SK-N-SH treated with all-trans-retinoic acid at 6 μM for 48 hours (cell line): Measurements from ENCODE around the gene ASB18.

Experiments
- ATAC-seq: fragments of 200-7000 bp; cut with Tn5 transposase; 3 replicates; pipeline ENCODE4 v1.9.1; 2020; ENCODE audit warnings: mild to moderate bottlenecking, moderate library complexity
- ARNTL ChIP-seq: fragments of 450-650 bp; formaldehyde crosslinking; IDR thresholded peaks from 2 replicates; pipeline ENCODE4 v1.5.0; 2020; ENCODE audit warnings: low read depth, mild to moderate bottlenecking, moderate library complexity, borderline replicate concordance
- BACH2 ChIP-seq: fragments of 250-450 bp; sonication (Bioruptor Pico); IDR thresholded peaks from 2 replicates; pipeline ENCODE4 v1.9.0; 2021; ENCODE audit warnings: mild to moderate bottlenecking, borderline replicate concordance
- CSDC2 ChIP-seq: fragments of 250-450 bp; sonication (Bioruptor Pico); IDR thresholded peaks from 2 replicates; pipeline ENCODE4 v1.5.0; 2020; ENCODE audit warnings: mild to moderate bottlenecking, moderate library complexity
- ESRRG ChIP-seq: fragments of 250-450 bp; sonication (Bioruptor Pico); IDR thresholded peaks from 2 replicates; pipeline ENCODE4 v1.6.1; 2021; ENCODE audit warnings: mild to moderate bottlenecking
- GLIS3 ChIP-seq: fragments of 250-450 bp; sonication (Bioruptor Pico); IDR thresholded peaks from 2 replicates; pipeline ENCODE4 v1.5.0; 2020; ENCODE audit warnings: mild to moderate bottlenecking, moderate library complexity
- ISL1 ChIP-seq: fragments of 250-450 bp; sonication (Bioruptor Pico); IDR thresholded peaks from 2 replicates; pipeline ENCODE4 v2.1.2; 2022; ENCODE audit warnings: mild to moderate bottlenecking, moderate library complexity
- OSR1 ChIP-seq: fragments of 250-450 bp; sonication (Bioruptor Pico); IDR thresholded peaks from 2 replicates; pipeline ENCODE4 v1.8.0; 2022; ENCODE audit warnings: moderate library complexity, mild to moderate bottlenecking, inconsistent platforms
- PPARA ChIP-seq: fragments of 250-450 bp; sonication (Bioruptor Pico); IDR thresholded peaks from 2 replicates; pipeline ENCODE4 v1.5.0; 2020; ENCODE audit warnings: mild to moderate bottlenecking, borderline replicate concordance
- RARB ChIP-seq: fragments of 250-450 bp; sonication (Bioruptor Pico); IDR thresholded peaks from 2 replicates; pipeline ENCODE4 v1.8.0; 2021; ENCODE audit warnings: mild to moderate bottlenecking, moderate library complexity
- SNAI2 ChIP-seq: fragments of 250-450 bp; sonication (Bioruptor Pico); IDR thresholded peaks from 2 replicates; pipeline ENCODE4 v1.5.0; 2020; ENCODE audit warnings: mild to moderate bottlenecking, moderate library complexity
- TCF4 ChIP-seq: fragments of 250-450 bp; sonication (Bioruptor Pico); IDR thresholded peaks from 2 replicates; pipeline ENCODE4 v1.8.0; 2021; ENCODE audit warnings: mild to moderate bottlenecking, moderate library complexity, borderline replicate concordance
- TOX ChIP-seq: fragments of 250-450 bp; sonication (Bioruptor Pico); IDR thresholded peaks from 2 replicates; pipeline ENCODE4 v1.8.0; 2021; ENCODE audit warnings: mild to moderate bottlenecking, moderate library complexity, borderline replicate concordance
- ZC3H10 ChIP-seq: fragments of 250-450 bp; sonication (Bioruptor Pico); IDR thresholded peaks from 2 replicates; pipeline ENCODE4 v1.5.1; 2021; ENCODE audit warnings: mild to moderate bottlenecking, moderate library complexity
- ZFP30 ChIP-seq: fragments of 450-650 bp; formaldehyde crosslinking; IDR thresholded peaks from 2 replicates; pipeline ENCODE4 v1.5.0; 2022; ENCODE audit warnings: mild to moderate bottlenecking, moderate library complexity
- ZNF565 ChIP-seq: fragments of 450-650 bp; formaldehyde crosslinking; conservative IDR thresholded peaks from 2 replicates; pipeline ENCODE4 v1.5.0; 2020; ENCODE audit warnings: low read depth, mild to moderate bottlenecking, moderate library complexity
- ZNF70 ChIP-seq: fragments of 450-650 bp; formaldehyde crosslinking; IDR thresholded peaks from 2 replicates; pipeline ENCODE4 v1.5.0; 2020; ENCODE audit warnings: mild to moderate bottlenecking, moderate library complexity
- ZNF8 ChIP-seq: fragments of 450-650 bp; formaldehyde crosslinking; IDR thresholded peaks from 2 replicates; pipeline ENCODE4 v1.5.0; 2020; ENCODE audit warnings: mild to moderate bottlenecking, moderate library complexity
- TF ChIP-seq, protein P1 (sequence below): fragments of 250-450 bp; sonication (Bioruptor Pico); IDR thresholded peaks from 2 replicates; pipeline ENCODE4 v1.8.0; 2020; ENCODE audit warnings: mild to moderate bottlenecking, moderate library complexity, borderline replicate concordance
- TF ChIP-seq, protein P2 (sequence below): fragments of 250-450 bp; sonication (Bioruptor Pico); IDR thresholded peaks from 2 replicates; pipeline ENCODE4 v1.8.0; 2021; ENCODE audit warnings: low read depth, mild to moderate bottlenecking, moderate library complexity, borderline replicate concordance
- TF ChIP-seq, protein P3 (sequence below): fragments of 250-450 bp; sonication (Bioruptor Pico); IDR thresholded peaks from 2 replicates; pipeline ENCODE4 v1.5.1; 2021; ENCODE audit warnings: mild to moderate bottlenecking, moderate library complexity
- TF ChIP-seq, protein P4 (sequence below): fragments of 250-450 bp; sonication (Bioruptor Pico); IDR thresholded peaks from 2 replicates; pipeline ENCODE4 v1.5.1; 2020; ENCODE audit warnings: low read depth, mild to moderate bottlenecking, moderate library complexity
- TF ChIP-seq, protein P5 (sequence below): fragments of 250-450 bp; sonication (Bioruptor Pico); IDR thresholded peaks from 2 replicates; pipeline ENCODE4 v1.5.0; 2020; ENCODE audit warnings: mild to moderate bottlenecking, moderate library complexity

Gene ASB18

DNA sequence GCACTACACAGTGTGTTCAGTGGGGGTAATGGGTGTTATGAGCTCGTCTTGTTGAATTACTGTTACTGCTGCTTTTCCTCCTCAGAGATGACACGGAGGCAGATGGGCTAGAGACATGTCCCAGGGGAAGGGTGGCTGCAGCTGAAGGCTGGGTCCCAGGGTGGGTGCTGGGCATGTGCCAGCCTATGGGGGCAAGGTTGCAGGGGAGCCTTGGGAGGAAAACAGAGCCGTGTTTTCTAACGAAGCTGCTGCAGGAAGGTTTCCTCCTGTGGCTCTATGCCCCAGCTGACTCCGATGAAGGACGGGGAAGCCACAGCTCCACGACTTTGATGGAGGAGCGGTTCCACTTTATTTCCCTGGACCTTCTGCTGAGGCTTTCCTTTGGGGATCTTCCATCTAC lies 42.4 kb downstream of the ASB18 start (continued):
- TF ChIP-seq, protein P1, sequence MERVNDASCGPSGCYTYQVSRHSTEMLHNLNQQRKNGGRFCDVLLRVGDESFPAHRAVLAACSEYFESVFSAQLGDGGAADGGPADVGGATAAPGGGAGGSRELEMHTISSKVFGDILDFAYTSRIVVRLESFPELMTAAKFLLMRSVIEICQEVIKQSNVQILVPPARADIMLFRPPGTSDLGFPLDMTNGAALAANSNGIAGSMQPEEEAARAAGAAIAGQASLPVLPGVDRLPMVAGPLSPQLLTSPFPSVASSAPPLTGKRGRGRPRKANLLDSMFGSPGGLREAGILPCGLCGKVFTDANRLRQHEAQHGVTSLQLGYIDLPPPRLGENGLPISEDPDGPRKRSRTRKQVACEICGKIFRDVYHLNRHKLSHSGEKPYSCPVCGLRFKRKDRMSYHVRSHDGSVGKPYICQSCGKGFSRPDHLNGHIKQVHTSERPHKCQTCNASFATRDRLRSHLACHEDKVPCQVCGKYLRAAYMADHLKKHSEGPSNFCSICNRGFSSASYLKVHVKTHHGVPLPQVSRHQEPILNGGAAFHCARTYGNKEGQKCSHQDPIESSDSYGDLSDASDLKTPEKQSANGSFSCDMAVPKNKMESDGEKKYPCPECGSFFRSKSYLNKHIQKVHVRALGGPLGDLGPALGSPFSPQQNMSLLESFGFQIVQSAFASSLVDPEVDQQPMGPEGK (CRISPR knock-in tag), result no peak
- no peak for TF ChIP-seq CSDC2 (CRISPR knock-in tag)
- no peak for TF ChIP-seq ZNF8 (CRISPR knock-in tag)
- no peak for TF ChIP-seq ZC3H10 (CRISPR knock-in tag)
- no peak for TF ChIP-seq ZNF70 (CRISPR knock-in tag)
- no peak for TF ChIP-seq GLIS3 (CRISPR knock-in tag)
- TF ChIP-seq, protein P2, sequence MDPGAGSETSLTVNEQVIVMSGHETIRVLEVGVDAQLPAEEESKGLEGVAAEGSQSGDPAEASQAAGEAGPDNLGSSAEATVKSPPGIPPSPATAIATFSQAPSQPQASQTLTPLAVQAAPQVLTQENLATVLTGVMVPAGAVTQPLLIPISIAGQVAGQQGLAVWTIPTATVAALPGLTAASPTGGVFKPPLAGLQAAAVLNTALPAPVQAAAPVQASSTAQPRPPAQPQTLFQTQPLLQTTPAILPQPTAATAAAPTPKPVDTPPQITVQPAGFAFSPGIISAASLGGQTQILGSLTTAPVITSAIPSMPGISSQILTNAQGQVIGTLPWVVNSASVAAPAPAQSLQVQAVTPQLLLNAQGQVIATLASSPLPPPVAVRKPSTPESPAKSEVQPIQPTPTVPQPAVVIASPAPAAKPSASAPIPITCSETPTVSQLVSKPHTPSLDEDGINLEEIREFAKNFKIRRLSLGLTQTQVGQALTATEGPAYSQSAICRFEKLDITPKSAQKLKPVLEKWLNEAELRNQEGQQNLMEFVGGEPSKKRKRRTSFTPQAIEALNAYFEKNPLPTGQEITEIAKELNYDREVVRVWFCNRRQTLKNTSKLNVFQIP, result no peak
- TF ChIP-seq SNAI2 (CRISPR knock-in tag), result no peak
- TF ChIP-seq ESRRG, result no peak

DNA sequence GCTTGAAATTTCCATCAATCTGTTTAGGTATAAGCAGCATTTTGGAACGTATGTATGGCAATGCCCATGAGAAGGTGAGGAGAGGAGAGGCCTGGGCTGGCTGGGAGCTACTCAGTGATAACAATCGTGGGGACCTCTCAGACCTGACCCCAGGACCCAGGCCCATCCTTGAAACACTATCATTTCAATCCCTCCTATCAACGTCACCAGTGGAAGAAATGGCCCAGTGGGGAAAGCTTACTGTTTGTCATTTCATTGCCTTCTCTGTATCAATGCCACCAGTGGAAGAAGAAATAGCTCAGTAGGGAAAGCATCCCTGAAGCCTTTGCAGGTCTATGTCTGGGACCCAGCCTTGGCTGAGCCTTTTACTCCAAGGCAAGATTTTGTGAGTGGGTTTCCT lies 44.8 kb downstream of the ASB18 start:
- TF ChIP-seq TOX (CRISPR knock-in tag) (no peak), RARB (CRISPR knock-in tag) (no peak), CSDC2 (CRISPR knock-in tag) (no peak), TCF4 (CRISPR knock-in tag) (no peak), OSR1 (CRISPR knock-in tag) (no peak), ZNF565 (CRISPR knock-in tag) (no peak), ZC3H10 (CRISPR knock-in tag) (no peak), GLIS3 (CRISPR knock-in tag) (no peak), ESRRG (no peak)
- TF ChIP-seq, protein P2, result no peak
- TF ChIP-seq, protein P3, sequence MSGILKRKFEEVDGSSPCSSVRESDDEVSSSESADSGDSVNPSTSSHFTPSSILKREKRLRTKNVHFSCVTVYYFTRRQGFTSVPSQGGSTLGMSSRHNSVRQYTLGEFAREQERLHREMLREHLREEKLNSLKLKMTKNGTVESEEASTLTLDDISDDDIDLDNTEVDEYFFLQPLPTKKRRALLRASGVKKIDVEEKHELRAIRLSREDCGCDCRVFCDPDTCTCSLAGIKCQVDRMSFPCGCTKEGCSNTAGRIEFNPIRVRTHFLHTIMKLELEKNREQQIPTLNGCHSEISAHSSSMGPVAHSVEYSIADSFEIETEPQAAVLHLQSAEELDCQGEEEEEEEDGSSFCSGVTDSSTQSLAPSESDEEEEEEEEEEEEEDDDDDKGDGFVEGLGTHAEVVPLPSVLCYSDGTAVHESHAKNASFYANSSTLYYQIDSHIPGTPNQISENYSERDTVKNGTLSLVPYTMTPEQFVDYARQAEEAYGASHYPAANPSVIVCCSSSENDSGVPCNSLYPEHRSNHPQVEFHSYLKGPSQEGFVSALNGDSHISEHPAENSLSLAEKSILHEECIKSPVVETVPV, result no peak
- TF ChIP-seq, protein P4, sequence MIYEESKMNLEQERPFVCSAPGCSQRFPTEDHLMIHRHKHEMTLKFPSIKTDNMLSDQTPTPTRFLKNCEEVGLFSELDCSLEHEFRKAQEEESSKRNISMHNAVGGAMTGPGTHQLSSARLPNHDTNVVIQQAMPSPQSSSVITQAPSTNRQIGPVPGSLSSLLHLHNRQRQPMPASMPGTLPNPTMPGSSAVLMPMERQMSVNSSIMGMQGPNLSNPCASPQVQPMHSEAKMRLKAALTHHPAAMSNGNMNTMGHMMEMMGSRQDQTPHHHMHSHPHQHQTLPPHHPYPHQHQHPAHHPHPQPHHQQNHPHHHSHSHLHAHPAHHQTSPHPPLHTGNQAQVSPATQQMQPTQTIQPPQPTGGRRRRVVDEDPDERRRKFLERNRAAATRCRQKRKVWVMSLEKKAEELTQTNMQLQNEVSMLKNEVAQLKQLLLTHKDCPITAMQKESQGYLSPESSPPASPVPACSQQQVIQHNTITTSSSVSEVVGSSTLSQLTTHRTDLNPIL (CRISPR knock-in tag), result no peak
- no peak for ATAC-seq

DNA sequence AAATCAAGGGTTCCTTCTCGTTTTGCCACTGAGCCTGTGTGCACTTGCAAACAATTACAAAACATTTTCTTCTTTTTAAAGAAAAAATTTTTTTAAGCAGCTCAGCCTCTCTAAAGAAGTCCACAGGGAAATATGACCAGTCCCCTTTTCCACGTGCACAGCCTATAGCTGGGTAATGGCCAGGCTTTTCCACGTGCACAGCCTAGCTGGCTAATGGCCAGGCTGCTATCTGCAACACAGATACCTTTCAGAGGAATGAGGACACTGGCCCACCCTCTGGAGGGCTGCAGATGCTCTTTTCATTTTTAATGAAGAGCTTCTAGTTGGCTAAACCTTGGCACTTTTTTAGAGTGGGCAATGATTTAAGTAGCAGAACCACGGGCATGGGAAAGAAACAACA lies 46.3 kb downstream of the ASB18 start:
- ATAC-seq, result no peak

More for the DNA sequence above, 46.3 kb downstream of the ASB18 start:
- TF ChIP-seq, protein P4 (CRISPR knock-in tag), result no peak
- TF ChIP-seq ZNF8 (CRISPR knock-in tag) (no peak), TOX (CRISPR knock-in tag) (no peak), CSDC2 (CRISPR knock-in tag) (no peak), ARNTL (no peak), RARB (CRISPR knock-in tag) (no peak), BACH2 (no peak), ZFP30 (CRISPR knock-in tag) (no peak), ZNF565 (CRISPR knock-in tag) (no peak), ISL1 (CRISPR knock-in tag) (no peak), PPARA (CRISPR knock-in tag) (no peak), TCF4 (CRISPR knock-in tag) (no peak), ESRRG (no peak)
- TF ChIP-seq, protein P3, result no peak
- TF ChIP-seq, protein P5, sequence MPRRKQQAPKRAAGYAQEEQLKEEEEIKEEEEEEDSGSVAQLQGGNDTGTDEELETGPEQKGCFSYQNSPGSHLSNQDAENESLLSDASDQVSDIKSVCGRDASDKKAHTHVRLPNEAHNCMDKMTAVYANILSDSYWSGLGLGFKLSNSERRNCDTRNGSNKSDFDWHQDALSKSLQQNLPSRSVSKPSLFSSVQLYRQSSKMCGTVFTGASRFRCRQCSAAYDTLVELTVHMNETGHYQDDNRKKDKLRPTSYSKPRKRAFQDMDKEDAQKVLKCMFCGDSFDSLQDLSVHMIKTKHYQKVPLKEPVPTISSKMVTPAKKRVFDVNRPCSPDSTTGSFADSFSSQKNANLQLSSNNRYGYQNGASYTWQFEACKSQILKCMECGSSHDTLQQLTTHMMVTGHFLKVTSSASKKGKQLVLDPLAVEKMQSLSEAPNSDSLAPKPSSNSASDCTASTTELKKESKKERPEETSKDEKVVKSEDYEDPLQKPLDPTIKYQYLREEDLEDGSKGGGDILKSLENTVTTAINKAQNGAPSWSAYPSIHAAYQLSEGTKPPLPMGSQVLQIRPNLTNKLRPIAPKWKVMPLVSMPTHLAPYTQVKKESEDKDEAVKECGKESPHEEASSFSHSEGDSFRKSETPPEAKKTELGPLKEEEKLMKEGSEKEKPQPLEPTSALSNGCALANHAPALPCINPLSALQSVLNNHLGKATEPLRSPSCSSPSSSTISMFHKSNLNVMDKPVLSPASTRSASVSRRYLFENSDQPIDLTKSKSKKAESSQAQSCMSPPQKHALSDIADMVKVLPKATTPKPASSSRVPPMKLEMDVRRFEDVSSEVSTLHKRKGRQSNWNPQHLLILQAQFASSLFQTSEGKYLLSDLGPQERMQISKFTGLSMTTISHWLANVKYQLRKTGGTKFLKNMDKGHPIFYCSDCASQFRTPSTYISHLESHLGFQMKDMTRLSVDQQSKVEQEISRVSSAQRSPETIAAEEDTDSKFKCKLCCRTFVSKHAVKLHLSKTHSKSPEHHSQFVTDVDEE, result no peak
